A673 (cell line): ENCODE results near the gene AKAP7. TPM values are rescaled to one million over a fixed set of nuclear protein-coding genes. Genes with fewer than 3 reads are reported as not detected.
"Not testable (repeated sequence)": the region's sequence is repeated elsewhere in the genome, so short reads cannot be mapped to it uniquely, and the experiment has no call there.

Experiments
- BruUV-seq: library from RNA; stranded (reverse); fragments of 400-500 nt; replicated peaks from 2 replicates; lab custom pipeline; 2021; lab: Mats Ljungman, UMichigan
- CTCF ChIA-PET: fragments of 300-600 bp; sonication (Branson Sonifier 250); formaldehyde crosslinking; loops from one replicate; lab custom pipeline; 2022; ENCODE audit warnings: antibody characterized with exemption; lab: Charles Lee
- POLR2A ChIA-PET: fragments of 300-600 bp; sonication (Branson Sonifier 250); formaldehyde crosslinking; loops from one replicate; lab custom pipeline; 2022; ENCODE audit warnings: antibody characterized with exemption; ENCODE audit not compliant: low non-redundant PET; lab: Charles Lee
- DNase-seq: peaks from one replicate; pipeline ENCODE4 v3.0.0-alpha.2; 2015; ENCODE audit warnings: low spot score
- H3K27ac ChIP-seq: fragments of 200-600 bp; sonication (generic); 2 replicates; pipeline ENCODE4 v1.5.1; 2016; ENCODE audit warnings: mixed run types, low read depth, mild to moderate bottlenecking, mixed read lengths, antibody characterized with exemption, low read length; ENCODE audit not compliant: poor library complexity, severe bottlenecking
- H3K27me3 ChIP-seq: fragments of 200-600 bp; sonication (generic); replicated peaks from 2 replicates; pipeline ENCODE4 v1.6.1; 2017; ENCODE audit warnings: mixed run types, low read depth, mild to moderate bottlenecking, mixed read lengths, antibody characterized with exemption, low read length; ENCODE audit not compliant: insufficient read depth, poor library complexity
- H3K36me3 ChIP-seq: fragments of 200-600 bp; sonication (generic); 2 replicates; pipeline ENCODE4 v1.6.1; 2016; ENCODE audit warnings: mixed run types, mild to moderate bottlenecking, mixed read lengths, antibody characterized with exemption, low read length; ENCODE audit not compliant: insufficient read depth, poor library complexity, severe bottlenecking
- H3K4me1 ChIP-seq: fragments of 200-600 bp; sonication (generic); 2 replicates; pipeline ENCODE4 v1.6.1; 2017; ENCODE audit warnings: mixed run types, mild to moderate bottlenecking, mixed read lengths, antibody characterized with exemption, low read length; ENCODE audit not compliant: insufficient read depth, poor library complexity, severe bottlenecking
- H3K4me3 ChIP-seq: fragments of 200-600 bp; sonication (generic); 2 replicates; pipeline ENCODE4 v1.5.1; 2016; ENCODE audit warnings: low read depth, mixed run types, mild to moderate bottlenecking, mixed read lengths, low read length; ENCODE audit not compliant: poor library complexity, severe bottlenecking
- H3K9me3 ChIP-seq: fragments of 200-600 bp; sonication (generic); 2 replicates; pipeline ENCODE4 v1.6.1; 2016; ENCODE audit warnings: mixed run types, low read depth, mild to moderate bottlenecking, mixed read lengths, antibody characterized with exemption, low read length; ENCODE audit not compliant: poor library complexity, severe bottlenecking
- CTCF ChIP-seq: fragments of 300-800, 200-600 bp; sonication (generic); conservative IDR thresholded peaks from 2 replicates; pipeline ENCODE4 v1.5.1; 2017; ENCODE audit warnings: low read depth, mild to moderate bottlenecking, antibody characterized with exemption, low read length, moderate library complexity, mixed read lengths
- EZH2 ChIP-seq: fragments of 200-600 bp; sonication (generic); IDR thresholded peaks from 2 replicates; pipeline ENCODE4 v1.6.1; 2017; ENCODE audit warnings: borderline replicate concordance, low read depth, mild to moderate bottlenecking, mixed read lengths, antibody characterized with exemption, low read length; ENCODE audit not compliant: poor library complexity, severe bottlenecking
- intact Hi-C: fragments of 100-400 bp; cut with micrococcal nuclease; formaldehyde crosslinking; loops from one replicate; pipeline ENCODE4 v1.10.0; 2022; ENCODE audit not compliant: unreplicated experiment
- total RNA-seq: library from RNA; stranded (reverse); gene quantifications from 2 replicates; pipeline ENCODE4 v1.2.3, GENCODE V29; 2021

Gene AKAP7
- total RNA-seq, 1 experiment from 2014 or later, result 59.5 TPM

- no peaks in the 10 kb centered on the region for H3K27me3 ChIP-seq
- BruUV-seq, result no TSS peak
Measured at GRCh38 chr6:131257104-131257503, 121.8 kb downstream of the AKAP7 start.

DNA sequence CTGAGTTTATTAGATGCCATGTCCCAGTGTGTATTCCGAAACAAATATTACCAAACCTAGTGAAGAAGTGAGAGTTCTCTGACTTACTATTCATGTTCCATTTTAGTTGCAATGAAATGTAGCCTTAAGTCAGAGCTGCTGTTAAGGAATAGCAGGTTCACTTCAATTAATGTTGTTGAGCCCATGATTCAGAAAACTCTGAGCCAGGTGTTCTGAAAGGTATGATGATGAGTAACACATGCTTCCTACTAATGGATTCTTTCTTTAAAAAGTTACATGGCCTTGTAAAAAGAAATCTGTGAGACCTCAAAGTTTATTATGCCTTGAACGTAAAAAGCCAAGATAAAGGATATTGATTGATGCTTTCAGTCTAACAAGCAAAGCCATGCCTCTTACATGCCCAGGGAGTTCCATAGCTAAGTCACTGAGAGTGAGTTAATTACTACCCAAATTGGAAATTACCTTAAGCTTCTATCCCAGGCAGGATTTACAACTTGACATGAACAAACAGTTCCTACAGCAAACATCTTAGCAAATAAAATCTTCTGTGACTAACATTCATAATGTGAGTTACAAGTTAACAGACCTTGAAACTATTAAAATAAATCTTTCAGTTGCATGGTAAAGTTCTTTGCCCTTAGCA, 122.9 kb downstream of the AKAP7 start:
- Histone ChIP-seq H3K9me3 (no peaks in the 10 kb centered on the region), H3K4me3 (no peak overlapping the region), H3K27ac (peak overlapping the region; percentile 20), H3K4me1 (peaks cover 52% of the 10 kb centered on the region), H3K36me3 (peaks cover 48% of the 10 kb centered on the region), H3K27me3 (no peaks in the 10 kb centered on the region)
- POLR2A ChIA-PET, result no interaction called here
- no peak for DNase-seq
- CTCF ChIA-PET, result no interaction called here
- intact Hi-C loops, result loop anchor here (5.0 kb wide), 1 partner anchor 124 kb away; no protein-coding TSS in a partner anchor
- TF ChIP-seq EZH2, result no peak
- TF ChIP-seq CTCF, result no peak
- BruUV-seq, result no TSS peak

More at GRCh38 chr6:131257104-131257503, 121.8 kb downstream of the AKAP7 start:
- intact Hi-C loops, result loop anchor here (5.0 kb wide), 1 partner anchor 125 kb away; no protein-coding TSS in a partner anchor
- no peak for DNase-seq
- H3K27ac ChIP-seq, result peak overlapping the region; percentile 20
- POLR2A ChIA-PET, result no interaction called here
- TF ChIP-seq CTCF (no peak), EZH2 (no peak)
- no peaks in the 10 kb centered on the region for H3K9me3 ChIP-seq
- H3K4me3 ChIP-seq, result no peak overlapping the region
- H3K36me3 ChIP-seq, result peaks cover 49% of the 10 kb centered on the region
- peaks cover 52% of the 10 kb centered on the region for H3K4me1 ChIP-seq
- CTCF ChIA-PET, result no interaction called here

GRCh38 chr6:131258816-131259476, 123.7 kb downstream of the AKAP7 start:
- CTCF ChIA-PET, result interaction anchor here (0.6 kb wide), 1 partner anchor 532 kb away, joined by 6 read pairs; no protein-coding TSS in a partner anchor
- TF ChIP-seq CTCF (no peak), EZH2 (no peak)
- DNase-seq, result no peak
- POLR2A ChIA-PET, result no interaction called here
- Histone ChIP-seq H3K27ac (peak overlapping the region; percentile 14), H3K4me1 (peaks cover 48% of the 10 kb centered on the region), H3K36me3 (peaks cover 43% of the 10 kb centered on the region), H3K4me3 (no peak overlapping the region), H3K27me3 (no peaks in the 10 kb centered on the region), H3K9me3 (no peaks in the 10 kb centered on the region)
- intact Hi-C loops, result loop anchor here (5.0 kb wide), 1 partner anchor 123 kb away; no protein-coding TSS in a partner anchor
- BruUV-seq, result no TSS peak

- H3K4me1 ChIP-seq, result peaks cover 43% of the 10 kb centered on the region
- H3K9me3 ChIP-seq, H3K27me3 ChIP-seq, intact Hi-C loops, BruUV-seq, CTCF ChIA-PET, POLR2A ChIA-PET, DNase-seq, H3K4me3 ChIP-seq, H3K27ac ChIP-seq: not testable (repeated sequence)
- peaks cover 37% of the 10 kb centered on the region for H3K36me3 ChIP-seq
Measured at GRCh38 chr6:131260960-131261359, 125.7 kb downstream of the AKAP7 start.
